Coronary artery (tissue), 2 donors: ENCODE measurements around the gene SYDE1.

Experiments used
- DNase-seq: peaks from one replicate; pipeline ENCODE4 v3.0.0-alpha.2; 2017; ENCODE audit warnings: low spot score
- H3K27ac ChIP-seq, 2 donors: fragments of 200-600 bp; sonication (generic); one replicate each; pipeline ENCODE4 v1.5.1; 2016 to 2019
- H3K4me3 ChIP-seq: fragments of 200-600 bp; sonication (generic); 2 replicates; pipeline ENCODE4 v1.5.1; 2016; ENCODE audit warnings: mild to moderate bottlenecking, moderate library complexity
- TF ChIP-seq, protein P1 (sequence below): fragments of 200-600 bp; sonication (generic); IDR thresholded peaks from one replicate; pipeline ENCODE4 v1.5.1; 2019; ENCODE audit warnings: antibody characterized with exemption

SYDE1 gene

DNA sequence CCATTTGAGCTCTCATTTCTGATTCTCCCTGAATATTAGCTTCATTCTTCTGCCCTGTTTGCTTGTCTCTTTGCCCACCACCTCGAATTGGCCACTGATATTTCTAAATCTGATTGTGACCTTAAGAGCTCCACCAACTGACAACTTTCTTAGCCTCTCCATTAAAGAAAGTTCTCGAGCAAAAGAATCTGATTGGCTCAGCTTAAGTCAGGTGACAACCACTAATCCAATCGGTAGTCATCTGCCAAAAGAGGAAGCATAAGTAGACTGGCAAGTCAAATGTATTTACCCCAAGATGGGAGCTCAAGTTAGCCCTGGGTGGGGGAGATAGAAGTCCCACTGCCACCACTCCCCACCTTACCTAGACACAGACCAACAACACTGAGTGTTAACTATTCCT lies 52.0 kb downstream of the SYDE1 start:
- H3K4me3 ChIP-seq: no peak overlapping the region
- TF ChIP-seq, protein P1, sequence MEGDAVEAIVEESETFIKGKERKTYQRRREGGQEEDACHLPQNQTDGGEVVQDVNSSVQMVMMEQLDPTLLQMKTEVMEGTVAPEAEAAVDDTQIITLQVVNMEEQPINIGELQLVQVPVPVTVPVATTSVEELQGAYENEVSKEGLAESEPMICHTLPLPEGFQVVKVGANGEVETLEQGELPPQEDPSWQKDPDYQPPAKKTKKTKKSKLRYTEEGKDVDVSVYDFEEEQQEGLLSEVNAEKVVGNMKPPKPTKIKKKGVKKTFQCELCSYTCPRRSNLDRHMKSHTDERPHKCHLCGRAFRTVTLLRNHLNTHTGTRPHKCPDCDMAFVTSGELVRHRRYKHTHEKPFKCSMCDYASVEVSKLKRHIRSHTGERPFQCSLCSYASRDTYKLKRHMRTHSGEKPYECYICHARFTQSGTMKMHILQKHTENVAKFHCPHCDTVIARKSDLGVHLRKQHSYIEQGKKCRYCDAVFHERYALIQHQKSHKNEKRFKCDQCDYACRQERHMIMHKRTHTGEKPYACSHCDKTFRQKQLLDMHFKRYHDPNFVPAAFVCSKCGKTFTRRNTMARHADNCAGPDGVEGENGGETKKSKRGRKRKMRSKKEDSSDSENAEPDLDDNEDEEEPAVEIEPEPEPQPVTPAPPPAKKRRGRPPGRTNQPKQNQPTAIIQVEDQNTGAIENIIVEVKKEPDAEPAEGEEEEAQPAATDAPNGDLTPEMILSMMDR: no peak
- no peak for DNase-seq
- H3K27ac ChIP-seq: no peak overlapping the region

DNA sequence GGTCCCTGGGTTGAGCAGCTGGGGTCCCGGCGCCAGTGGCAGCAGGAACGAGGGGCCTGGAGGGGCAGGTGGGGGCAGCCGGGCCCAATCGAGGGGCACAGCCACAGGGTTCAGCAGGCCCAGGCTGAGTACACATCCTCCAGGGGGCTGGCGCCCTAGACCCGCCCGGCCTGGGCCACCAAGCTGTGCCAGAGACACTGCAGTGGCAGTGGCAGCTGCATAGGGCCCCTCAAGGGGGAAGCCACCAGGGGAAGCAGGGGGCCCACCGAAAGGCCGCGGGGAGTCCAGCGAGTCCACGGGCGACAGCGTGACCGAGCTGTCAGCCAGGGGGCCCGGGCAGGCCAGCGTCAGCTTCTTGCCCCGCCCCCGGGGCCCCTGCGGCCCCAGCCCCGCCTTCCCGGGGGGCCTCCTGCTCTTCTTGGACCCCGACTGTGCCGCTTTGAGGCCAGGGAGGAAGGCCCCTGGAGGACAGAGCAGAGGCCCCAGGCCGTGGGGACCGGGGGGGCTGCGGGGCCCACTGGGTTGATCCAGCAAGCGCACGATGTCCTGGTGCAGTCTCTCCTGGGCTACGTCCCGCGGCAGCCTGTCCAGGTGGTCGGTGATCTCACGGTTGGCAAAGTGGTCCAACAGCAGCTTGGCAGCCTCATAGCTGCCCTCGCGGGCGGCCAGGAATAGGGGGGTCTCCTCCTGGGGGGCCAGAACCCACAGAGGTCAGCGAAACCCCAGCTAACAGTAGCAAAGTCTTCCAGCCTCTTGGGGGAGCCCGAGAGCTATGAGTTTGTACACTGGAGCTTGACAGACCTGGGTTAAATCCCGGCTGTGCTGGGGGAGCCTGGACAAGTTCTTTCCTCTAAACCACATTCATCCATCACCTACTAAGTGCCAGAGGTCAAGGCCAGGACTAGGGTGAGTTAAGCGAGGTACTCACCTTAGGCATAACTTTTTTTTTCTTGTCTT lies 54.1 kb downstream of the SYDE1 start:
- DNase-seq: no peak
- TF ChIP-seq, protein P1: no peak
- Histone ChIP-seq H3K27ac (no peak overlapping the region), H3K4me3 (no peak overlapping the region)
